Measurements from ENCODE around the gene BOLA1. TPM values are rescaled to one million over a fixed set of nuclear protein-coding genes. Genes with fewer than 3 reads are reported as not detected.
"Not testable (repeated sequence)": the region's sequence is repeated elsewhere in the genome, so short reads cannot be mapped to it uniquely, and the experiment has no call there.

BOLA1 gene
- polyA plus RNA-seq, 4 donors: 15.8 to 27.7 (median 18.9) TPM

DNA sequence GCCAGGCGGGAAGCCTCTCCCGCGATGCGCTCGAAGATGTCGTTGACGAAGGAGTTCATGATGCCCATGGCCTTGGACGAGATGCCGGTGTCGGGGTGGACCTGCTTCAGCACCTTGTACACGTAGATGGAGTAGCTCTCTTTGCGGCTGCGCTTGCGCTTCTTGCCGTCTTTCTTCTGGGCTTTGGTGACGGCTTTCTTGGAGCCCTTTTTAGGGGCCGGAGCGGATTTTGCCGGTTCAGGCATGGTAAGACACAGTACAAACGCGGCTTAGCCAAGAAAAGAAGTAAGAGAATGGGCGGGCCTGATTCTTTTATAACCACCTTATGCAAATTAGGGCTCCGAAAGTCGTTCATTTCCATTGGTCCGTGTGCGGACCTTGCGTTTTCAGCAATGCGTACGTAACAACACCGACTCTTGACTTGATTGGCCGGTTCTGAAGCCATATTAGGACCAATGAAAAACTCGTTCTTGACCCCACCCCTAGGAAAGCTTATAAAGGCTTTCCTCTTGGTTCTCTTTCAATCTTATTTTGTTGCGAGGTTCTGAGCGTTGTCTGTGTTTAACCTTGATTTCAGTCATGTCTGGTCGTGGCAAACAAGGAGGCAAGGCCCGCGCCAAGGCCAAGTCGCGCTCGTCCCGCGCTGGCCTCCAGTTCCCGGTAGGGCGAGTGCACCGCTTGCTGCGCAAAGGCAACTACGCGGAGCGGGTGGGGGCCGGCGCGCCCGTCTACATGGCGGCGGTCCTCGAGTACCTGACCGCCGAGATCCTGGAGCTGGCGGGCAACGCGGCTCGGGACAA, 12.8 kb upstream of the BOLA1 start:
- peak; percentile 99 for DNase-seq (ENCODE audit: low read depth in 4 of 4, low spot score in 3 of 4)

DNA sequence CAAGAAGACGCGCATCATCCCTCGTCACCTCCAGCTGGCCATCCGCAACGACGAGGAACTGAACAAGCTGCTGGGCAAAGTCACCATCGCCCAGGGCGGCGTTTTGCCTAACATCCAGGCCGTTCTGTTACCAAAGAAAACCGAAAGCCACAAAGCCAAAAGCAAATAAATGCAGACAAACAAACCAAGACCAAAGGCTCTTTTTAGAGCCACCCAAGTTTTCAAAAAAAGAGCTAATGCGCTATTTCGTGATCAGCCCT, 12.2 kb upstream of the BOLA1 start:
- DNase-seq (ENCODE audit: low read depth in 4 of 4, low spot score in 3 of 4): not testable (repeated sequence)

DNA sequence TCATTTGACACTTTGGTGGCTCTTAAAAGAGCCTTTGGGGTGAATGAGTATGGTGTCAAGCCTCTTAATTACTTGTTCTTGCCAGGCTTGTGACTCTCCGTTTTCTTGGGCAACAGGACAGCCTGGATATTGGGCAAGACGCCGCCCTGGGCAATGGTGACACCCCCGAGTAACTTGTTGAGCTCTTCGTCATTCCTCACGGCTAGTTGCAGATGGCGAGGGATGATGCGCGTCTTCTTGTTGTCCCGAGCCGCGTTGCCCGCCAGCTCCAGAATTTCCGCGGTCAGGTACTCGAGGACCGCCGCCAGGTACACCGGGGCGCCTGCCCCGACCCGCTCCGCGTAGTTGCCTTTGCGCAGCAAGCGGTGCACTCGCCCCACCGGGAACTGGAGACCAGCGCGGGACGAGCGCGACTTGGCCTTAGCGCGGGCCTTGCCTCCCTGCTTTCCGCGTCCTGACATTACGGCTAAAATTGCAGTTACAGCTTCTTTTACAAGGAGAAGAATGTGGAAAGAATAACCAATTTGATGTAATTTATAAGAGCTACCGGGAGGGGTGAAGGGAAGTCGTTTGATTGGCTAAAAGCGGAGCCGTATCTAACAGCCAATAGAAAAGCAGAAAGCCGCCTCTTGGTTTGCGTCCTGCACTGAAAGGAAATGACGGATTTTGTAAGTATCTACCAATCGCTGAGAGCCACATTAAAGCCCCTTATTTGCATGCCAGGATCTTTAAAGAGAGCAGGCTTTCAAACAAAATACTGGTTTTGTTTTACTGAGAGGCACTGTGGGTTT, 11.7 kb upstream of the BOLA1 start:
- DNase-seq (ENCODE audit: low read depth in 4 of 4, low spot score in 3 of 4): peak; percentile 94 to 98 (median 95)

GRCh38 chr1:149888247-149888998, 10.9 kb upstream of the BOLA1 start:
- peak; percentile 76 to 89 (median 82) for DNase-seq (ENCODE audit: low read depth in 4 of 4, low spot score in 3 of 4)

- peak in 1 of 4 donors; percentile 37 for DNase-seq (ENCODE audit: low read depth in 4 of 4, low spot score in 3 of 4)
Measured at GRCh38 chr1:149888999-149889289, 10.4 kb upstream of the BOLA1 start.

DNA sequence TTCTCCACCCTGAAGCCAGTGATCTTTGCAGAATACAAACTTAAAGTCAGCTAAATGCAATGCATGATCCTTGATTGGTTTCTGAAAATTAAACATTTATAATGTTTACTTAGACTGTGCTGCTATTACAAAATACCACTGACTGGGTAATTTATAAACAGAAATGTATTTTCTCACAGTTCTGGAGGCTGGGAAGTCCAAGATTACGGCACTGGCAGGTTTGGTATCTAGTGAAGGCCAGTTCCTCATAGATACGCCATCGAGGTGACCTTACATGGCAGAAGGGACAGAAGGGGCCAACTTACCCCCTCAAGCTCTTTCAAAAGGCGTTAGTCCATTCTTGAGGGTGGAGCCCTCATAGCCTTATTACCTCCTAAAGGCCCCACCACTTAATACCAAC, 2.8 kb upstream of the BOLA1 start:
- DNase-seq (ENCODE audit: low read depth in 4 of 4, low spot score in 3 of 4): no peak

DNA sequence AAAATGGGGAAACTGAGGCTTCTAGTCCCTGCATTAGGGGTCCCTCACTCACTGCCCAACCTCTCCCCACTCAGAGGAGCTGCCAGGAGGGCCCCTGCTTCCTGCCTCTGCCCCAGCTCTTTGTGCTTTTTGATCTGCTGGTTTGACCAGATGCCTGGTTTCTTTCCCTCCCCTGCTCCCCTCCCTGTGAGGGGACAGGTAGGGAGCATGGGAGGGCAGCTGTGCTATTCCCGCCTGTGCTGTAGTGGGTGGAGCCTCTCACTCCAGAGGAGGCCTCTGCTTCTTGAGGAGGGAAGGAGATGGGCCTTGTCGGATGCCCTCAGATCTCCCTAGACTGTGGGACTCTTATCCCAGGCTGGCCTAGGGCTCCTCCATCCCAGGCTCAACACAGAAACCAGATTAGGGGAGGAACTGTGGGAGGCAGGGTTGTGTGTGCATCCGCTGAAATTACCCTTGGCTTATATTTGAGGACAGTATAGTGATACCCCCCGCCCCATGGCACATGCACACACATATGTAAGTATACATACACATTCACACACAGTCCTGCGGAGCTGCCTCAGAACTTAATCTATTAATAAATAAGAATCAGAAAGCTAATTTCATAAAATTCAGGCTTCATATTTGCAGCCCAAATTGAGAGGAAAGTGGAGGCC, 4.6 kb downstream of the BOLA1 start:
- DNase-seq (ENCODE audit: low read depth in 4 of 4, low spot score in 3 of 4): no peak

DNA sequence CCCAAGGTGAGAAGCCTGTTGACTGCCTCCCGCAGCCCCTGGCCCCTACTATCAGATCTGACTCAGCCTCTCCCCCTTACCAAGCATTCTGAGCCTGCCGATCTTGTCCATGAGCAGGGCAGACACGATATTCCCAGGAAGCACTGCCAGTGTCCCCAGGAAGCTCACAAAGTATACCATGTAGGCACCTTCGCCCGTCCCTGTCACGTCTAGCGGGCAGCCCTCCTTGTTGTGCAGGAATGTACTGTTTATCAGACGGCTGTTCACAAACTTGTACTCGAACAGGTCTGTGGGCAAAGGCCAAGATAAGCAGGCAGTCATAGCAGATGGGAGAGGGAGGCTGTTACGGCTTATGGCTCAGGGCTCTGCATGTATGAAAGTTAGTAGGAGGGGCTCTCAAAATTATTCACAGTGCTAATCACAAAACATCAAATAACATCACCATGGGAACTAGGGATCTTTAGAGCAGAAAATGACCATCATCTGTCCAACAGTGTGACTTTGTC, 7.3 kb downstream of the BOLA1 start:
- no peak for DNase-seq (ENCODE audit: low read depth in 4 of 4, low spot score in 3 of 4)

- no peak for DNase-seq (ENCODE audit: low read depth in 4 of 4, low spot score in 3 of 4)
Measured at GRCh38 chr1:149914545-149914944, 15.2 kb downstream of the BOLA1 start.

GRCh38 chr1:149915429-149916192, 16.2 kb downstream of the BOLA1 start:
- DNase-seq (ENCODE audit: low read depth in 4 of 4, low spot score in 3 of 4): no peak

DNA sequence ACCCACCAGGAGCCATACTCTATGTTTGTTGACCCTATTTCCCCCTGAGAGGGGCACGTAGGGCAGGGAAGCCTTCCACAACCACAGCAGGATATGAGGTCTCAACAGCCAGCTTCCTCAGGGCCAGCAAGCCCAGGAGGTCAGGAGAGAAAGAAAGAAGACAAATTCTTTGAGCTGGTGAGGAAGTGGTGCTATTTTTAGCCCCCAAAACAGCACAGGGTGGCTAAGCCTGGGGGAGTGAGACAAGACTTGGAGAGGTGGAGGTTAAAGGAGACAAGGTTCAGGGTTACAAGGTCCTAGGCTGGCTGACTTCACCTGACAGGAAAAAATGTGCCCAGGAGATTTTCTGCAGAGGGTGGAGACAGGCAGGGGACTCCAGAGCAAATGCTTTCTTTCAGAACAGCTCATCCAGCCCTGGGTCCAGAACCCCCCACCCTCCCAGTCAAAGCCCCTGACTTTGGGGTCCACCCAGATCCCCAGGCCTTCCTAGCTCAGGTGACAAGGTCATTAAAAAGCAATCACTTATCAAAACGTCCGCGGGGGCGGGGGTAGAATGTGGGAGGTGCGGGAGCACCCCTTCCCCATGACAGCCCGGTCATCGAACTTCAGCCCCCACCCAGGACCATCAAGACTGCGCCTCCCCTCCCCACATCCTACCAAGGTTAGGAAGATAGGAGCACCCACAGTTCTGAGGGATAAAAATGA, 17.0 kb downstream of the BOLA1 start:
- DNase-seq (ENCODE audit: low read depth in 4 of 4, low spot score in 3 of 4): no peak

GRCh38 chr1:149916898-149917252, 17.5 kb downstream of the BOLA1 start:
- DNase-seq (ENCODE audit: low read depth in 4 of 4, low spot score in 3 of 4): no peak

DNA sequence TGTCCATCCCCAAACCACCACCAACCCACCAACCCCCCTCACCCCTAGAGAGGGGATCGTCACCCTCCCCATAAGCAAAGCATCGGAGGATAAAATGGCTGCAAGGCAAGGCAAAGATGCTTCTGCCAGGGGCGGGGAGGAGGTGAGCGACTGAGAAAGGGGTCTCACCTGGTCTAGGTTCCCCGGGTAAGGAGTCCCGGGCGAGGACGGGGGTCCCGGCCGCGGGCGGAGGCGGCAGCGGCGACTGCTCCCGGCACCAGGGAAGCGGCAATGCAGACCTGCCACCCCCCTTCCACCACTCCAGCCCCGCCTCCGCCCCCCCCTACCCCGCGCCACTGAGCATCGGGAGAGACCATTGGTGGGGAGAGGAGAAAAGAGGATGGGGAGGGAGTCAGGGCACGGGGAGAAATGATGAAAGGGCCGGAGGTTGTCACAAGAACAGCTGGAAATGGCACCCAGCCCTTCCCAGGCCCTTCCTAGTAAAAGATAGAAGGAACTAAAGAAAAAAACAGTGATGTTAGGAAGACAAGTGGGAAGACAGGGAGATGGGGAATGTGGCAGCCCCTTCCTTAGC, 18.3 kb downstream of the BOLA1 start, which contains the start of gene SV2A:
Gene SV2A (minus strand): TSS at position 274 of the 574 bp plus-strand sequence. CDS start 4,004 bp downstream, outside the sequence.
- no peak for DNase-seq (ENCODE audit: low read depth in 4 of 4, low spot score in 3 of 4)

DNA sequence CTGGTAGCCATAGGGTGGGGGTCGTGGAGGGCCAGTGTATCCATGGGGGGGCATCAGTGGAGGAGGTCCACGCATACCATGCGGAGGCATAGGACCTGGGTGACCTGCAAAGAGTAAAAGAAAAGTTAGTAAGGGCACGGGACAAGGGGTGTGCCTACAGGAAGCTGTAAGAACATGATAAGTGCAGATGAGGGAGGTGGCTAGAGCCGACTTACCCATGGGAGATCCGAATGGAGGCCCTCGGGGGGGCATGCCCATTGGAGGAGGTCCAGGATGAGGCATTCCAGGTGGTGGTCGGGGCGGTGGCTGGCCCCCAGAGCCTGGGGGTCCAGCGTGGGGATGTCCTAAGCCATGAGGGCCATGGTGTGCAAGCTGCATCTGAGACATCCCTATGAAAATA, 24.3 kb downstream of the BOLA1 start:
- DNase-seq (ENCODE audit: low read depth in 4 of 4, low spot score in 3 of 4): no peak

GRCh38 chr1:149925345-149925744, 26.0 kb downstream of the BOLA1 start:
- no peak for DNase-seq (ENCODE audit: low read depth in 4 of 4, low spot score in 3 of 4)

DNA sequence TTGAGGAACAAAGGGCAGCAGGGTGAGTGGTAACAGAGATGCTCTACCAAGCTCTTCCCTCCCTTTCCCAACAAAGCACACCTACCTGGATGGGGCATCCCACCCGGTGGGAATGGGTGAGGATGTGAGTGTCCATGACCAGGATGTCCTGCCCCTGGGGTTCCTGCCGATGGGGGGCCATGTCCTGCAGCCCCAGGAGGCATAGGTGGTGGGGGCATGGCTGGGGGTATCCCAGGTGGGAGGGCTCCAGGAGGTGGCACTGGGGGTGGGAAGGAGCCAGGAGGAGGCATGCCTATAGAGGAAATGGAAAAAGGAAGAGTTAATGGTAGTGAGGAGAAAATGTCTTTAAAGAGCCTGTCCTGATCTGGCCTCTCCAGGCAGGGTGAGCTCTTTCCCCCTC, 26.4 kb downstream of the BOLA1 start:
- no peak for DNase-seq (ENCODE audit: low read depth in 4 of 4, low spot score in 3 of 4)

GRCh38 chr1:149926296-149926695, 26.9 kb downstream of the BOLA1 start:
- DNase-seq (ENCODE audit: low read depth in 4 of 4, low spot score in 3 of 4): no peak

GRCh38 chr1:149927056-149927562, 27.7 kb downstream of the BOLA1 start:
- DNase-seq (ENCODE audit: low read depth in 4 of 4, low spot score in 3 of 4): no peak

Data from left renal pelvis (tissue), 4 donors.